H9 (cell line): ENCODE measurements around the gene NTF4. TPM values are rescaled to one million over a fixed set of nuclear protein-coding genes. Genes with fewer than 3 reads are reported as not detected.
A peak's percentile ranks its signal among the peaks of the same experiment; 100 is the strongest.

Experiments used
- DNase-seq: peaks from one replicate; pipeline ENCODE4 v3.0.0-alpha.2; 2017
- H2AFZ ChIP-seq: one replicate; pipeline ENCODE4 v1.6.1; 2013; ENCODE audit warnings: mild to moderate bottlenecking, low read length, control low read depth, moderate library complexity
- H2AK5ac ChIP-seq: 2 replicates; pipeline ENCODE4 v1.6.1; 2013; ENCODE audit warnings: low read length, control low read depth, mixed read lengths; ENCODE audit not compliant: insufficient read length
- H2BK120ac ChIP-seq: one replicate; pipeline ENCODE4 v1.6.1; 2013; ENCODE audit warnings: low read depth, mild to moderate bottlenecking, low read length, control low read depth, inconsistent platforms; ENCODE audit not compliant: poor library complexity, severe bottlenecking
- H2BK12ac ChIP-seq: 2 replicates; pipeline ENCODE4 v1.6.1; 2013; ENCODE audit warnings: low read length, control low read depth, mixed read lengths, low read depth; ENCODE audit not compliant: insufficient read length
- H2BK15ac ChIP-seq: 2 replicates; pipeline ENCODE4 v1.6.1; 2013; ENCODE audit warnings: low read depth, low read length, control low read depth
- H2BK20ac ChIP-seq: one replicate; pipeline ENCODE4 v1.6.1; 2013; ENCODE audit warnings: low read depth, mild to moderate bottlenecking, low read length, control low read depth, inconsistent platforms; ENCODE audit not compliant: poor library complexity, severe bottlenecking
- H2BK5ac ChIP-seq: 2 replicates; pipeline ENCODE4 v1.6.1; 2013; ENCODE audit warnings: low read length, control low read depth, mixed read lengths; ENCODE audit not compliant: insufficient read length
- H3K14ac ChIP-seq: 2 replicates; pipeline ENCODE4 v1.6.1; 2013; ENCODE audit warnings: low read length, control low read depth; ENCODE audit not compliant: insufficient read depth
- H3K18ac ChIP-seq: 2 replicates; pipeline ENCODE4 v1.6.1; 2013; ENCODE audit warnings: low read depth, mild to moderate bottlenecking, mixed read lengths, low read length, control low read depth; ENCODE audit not compliant: insufficient read length
- H3K23ac ChIP-seq: 2 replicates; pipeline ENCODE4 v1.6.1; 2013; ENCODE audit warnings: low read length, control low read depth, mixed read lengths, low read depth; ENCODE audit not compliant: insufficient read length
- H3K23me2 ChIP-seq: 2 replicates; pipeline ENCODE4 v1.6.1; 2013; ENCODE audit warnings: low read depth, mild to moderate bottlenecking, mixed read lengths, low read length, control low read depth; ENCODE audit not compliant: insufficient read length, poor library complexity, severe bottlenecking
- H3K27ac ChIP-seq: 2 replicates; pipeline ENCODE4 v1.5.1; 2013; ENCODE audit warnings: low read length, control low read depth, mixed read lengths, low read depth; ENCODE audit not compliant: insufficient read length
- H3K27me3 ChIP-seq: 2 replicates; pipeline ENCODE4 v1.6.1; 2013; ENCODE audit warnings: low read length, control low read depth, inconsistent platforms; ENCODE audit not compliant: insufficient read depth
- H3K4ac ChIP-seq: 2 replicates; pipeline ENCODE4 v1.6.1; 2013; ENCODE audit warnings: low read depth, mild to moderate bottlenecking, control low read depth, inconsistent platforms, low read length, moderate library complexity
- H3K4me1 ChIP-seq: 2 replicates; pipeline ENCODE4 v1.6.1; 2013; ENCODE audit warnings: low read length, control low read depth, inconsistent platforms; ENCODE audit not compliant: insufficient read depth
- H3K4me2 ChIP-seq: 2 replicates; pipeline ENCODE4 v1.6.1; 2013; ENCODE audit warnings: low read length, control low read depth, mixed read lengths; ENCODE audit not compliant: insufficient read length, insufficient read depth
- H3K56ac ChIP-seq: 2 replicates; pipeline ENCODE4 v1.6.1; 2013; ENCODE audit warnings: low read depth, mild to moderate bottlenecking, mixed read lengths, low read length, control low read depth; ENCODE audit not compliant: insufficient read length
- H3K79me1 ChIP-seq: 2 replicates; pipeline ENCODE4 v1.6.1; 2013; ENCODE audit warnings: low read depth, mild to moderate bottlenecking, moderate library complexity, low read length, control low read depth, inconsistent platforms; ENCODE audit not compliant: insufficient read depth, poor library complexity, severe bottlenecking
- H3K79me2 ChIP-seq: 2 replicates; pipeline ENCODE4 v1.6.1; 2013; ENCODE audit warnings: low read length, control low read depth, inconsistent platforms; ENCODE audit not compliant: insufficient read depth
- H3K9ac ChIP-seq: 2 replicates; pipeline ENCODE4 v1.6.1; 2013; ENCODE audit warnings: low read length, control low read depth, mixed read lengths; ENCODE audit not compliant: insufficient read length; ENCODE audit errors: extremely low read depth
- H3K9me3 ChIP-seq: one replicate; pipeline ENCODE4 v1.6.1; 2013; ENCODE audit warnings: low read depth, low read length, inconsistent platforms; ENCODE audit not compliant: control insufficient read depth
- H3T11ph ChIP-seq: one replicate; pipeline ENCODE4 v1.6.1; 2013; ENCODE audit warnings: mild to moderate bottlenecking, low read length, control low read depth, inconsistent platforms
- H4K20me1 ChIP-seq: one replicate; pipeline ENCODE4 v1.6.1; 2013; ENCODE audit not compliant: control insufficient read depth, insufficient read length, insufficient read depth
- H4K5ac ChIP-seq: 2 replicates; pipeline ENCODE4 v1.6.1; 2013; ENCODE audit warnings: low read depth, mild to moderate bottlenecking, mixed read lengths, low read length, control low read depth; ENCODE audit not compliant: insufficient read length
- H4K8ac ChIP-seq: replicated peaks from 2 replicates; pipeline ENCODE4 v1.6.1; 2013; ENCODE audit warnings: low read length, control low read depth, mixed read lengths, low read depth; ENCODE audit not compliant: insufficient read length
- H4K91ac ChIP-seq: 2 replicates; pipeline ENCODE4 v1.6.1; 2013; ENCODE audit warnings: low read depth, mild to moderate bottlenecking, moderate library complexity, mixed read lengths, low read length, control low read depth; ENCODE audit not compliant: insufficient read length
- H3K27ac Mint-ChIP-seq, 3 experiments: 2 replicates in 2 of 3; 3 replicates in 1 of 3; pipeline ENCODE4 v1.8.0; 2020 to 2021; ENCODE audit warnings: mixed read lengths in 3 of 3, mild to moderate bottlenecking in 1 of 3, moderate library complexity in 1 of 3
- H3K27me3 Mint-ChIP-seq: 2 replicates; pipeline ENCODE4 v1.8.0; 2021; ENCODE audit warnings: low read depth, mild to moderate bottlenecking, moderate library complexity, mixed read lengths
- H3K36me3 Mint-ChIP-seq, 3 experiments: 2 replicates in 2 of 3; 3 replicates in 1 of 3; pipeline ENCODE4 v1.8.0; 2020 to 2021; ENCODE audit warnings: low read depth in 3 of 3, mixed read lengths in 3 of 3; ENCODE audit not compliant: insufficient read depth in 1 of 3
- H3K4me1 Mint-ChIP-seq, 2 experiments: 2 replicates each; pipeline ENCODE4 v1.8.0; 2020; ENCODE audit warnings: mixed read lengths in 2 of 2
- H3K4me3 Mint-ChIP-seq, 2 experiments: 2 replicates in 1 of 2; 3 replicates in 1 of 2; pipeline ENCODE4 v1.8.0; 2020 to 2021; ENCODE audit warnings: mild to moderate bottlenecking in 2 of 2, mixed read lengths in 2 of 2, moderate library complexity in 1 of 2
- H3K9me3 Mint-ChIP-seq, 2 experiments: 2 replicates in 1 of 2; 3 replicates in 1 of 2; pipeline ENCODE4 v1.8.0; 2020; ENCODE audit warnings: mild to moderate bottlenecking in 2 of 2, mixed read lengths in 2 of 2, moderate library complexity in 1 of 2
- CTCF ChIP-seq: fragments of 200-600 bp; sonication (generic); conservative IDR thresholded peaks from 3 replicates; pipeline ENCODE4 v1.8.0; 2021; ENCODE audit warnings: antibody characterized with exemption, mild to moderate bottlenecking
- WGBS: extraction: QIAGEN DNeasy Blood & Tissue Kit; methylation state at CpG from one replicate; pipeline ENCODE4 v1.1.7; 2013; ENCODE audit warnings: missing lambda C conversion rate, low lambda C conversion rate, mixed read lengths; ENCODE audit not compliant: insufficient read length; ENCODE audit errors: extremely low coverage; 5-methylcytosine and 5-hydroxymethylcytosine counted together
- total RNA-seq: library from RNA; stranded (reverse); gene quantifications from 2 replicates; pipeline ENCODE4 v1.2.1, GENCODE V29; 2021

The NTF4 gene
- total RNA-seq, 1 experiment from 2014 or later = 2.1 TPM

GRCh38 chr19:49084206-49085019 lies 19.8 kb upstream of the NTF4 start:
- H4K20me1 ChIP-seq = no peaks in the 10 kb centered on the region
- peak overlapping the region; percentile 95 to 98 for H3K4me3 Mint-ChIP-seq
- H3K9me3 Mint-ChIP-seq = peaks cover 3% of the 10 kb centered on the region in 2 experiments; a peak in 3 of 5 replicates
- H2BK12ac ChIP-seq = no peak overlapping the region
- peak overlapping the region; percentile 90 to 99 (median 98); a peak in 6 of 7 replicates for H3K27ac Mint-ChIP-seq
- peaks cover 6% of the 10 kb centered on the region for H3K79me1 ChIP-seq
- H2BK20ac ChIP-seq = no peak overlapping the region
- H4K8ac ChIP-seq = no peak overlapping the region
- H3K4ac ChIP-seq = no peak overlapping the region
- H3K14ac ChIP-seq = no peak overlapping the region
- no peak overlapping the region for H2BK5ac ChIP-seq
- peaks cover 22 to 31% (median 29%) of the 10 kb centered on the region in 3 experiments for H3K36me3 Mint-ChIP-seq
- peaks cover 2% of the 10 kb centered on the region; the same call in 1 of the 2 replicates for H3K4me1 ChIP-seq
- H2BK120ac ChIP-seq = no peak overlapping the region
- no peak overlapping the region for H3K18ac ChIP-seq
- H3K9me3 ChIP-seq = no peaks in the 10 kb centered on the region
- H4K5ac ChIP-seq = no peak overlapping the region
- H3K23ac ChIP-seq = no peak overlapping the region
- peaks cover 26% of the 10 kb centered on the region for H3K27me3 Mint-ChIP-seq
- no peak overlapping the region for H2AK5ac ChIP-seq
- peak overlapping the region; percentile 67 for H3K9ac ChIP-seq
- peaks cover 12 to 20% of the 10 kb centered on the region in 2 experiments for H3K4me1 Mint-ChIP-seq
- H2AFZ ChIP-seq = no peak overlapping the region
- H3K79me2 ChIP-seq = peaks cover 28% of the 10 kb centered on the region
- no peak overlapping the region for H3K27ac ChIP-seq
- no peak for DNase-seq
- no peak overlapping the region for H3K56ac ChIP-seq
- H3K23me2 ChIP-seq = peaks cover 7% of the 10 kb centered on the region
- no peaks in the 10 kb centered on the region for H3K27me3 ChIP-seq
- no peak overlapping the region for H2BK15ac ChIP-seq
- H3K4me2 ChIP-seq = peak overlapping the region; percentile 51
- no CpG with 5 or more reads among the region's 26 CpGs for WGBS
- H4K91ac ChIP-seq = no peak overlapping the region
- TF ChIP-seq CTCF = no peak
- no peak overlapping the region for H3T11ph ChIP-seq
